Aorta (tissue), 5 donors: ENCODE data around the gene CDC25B. TPM values are rescaled to one million over a fixed set of nuclear protein-coding genes. Genes with fewer than 3 reads are reported as not detected.

Experiments
- ATAC-seq: fragments of 200-7000 bp; cut with Tn5 transposase; one replicate; pipeline ENCODE4 v1.9.1; 2022; ENCODE audit warnings: moderate library complexity; ENCODE audit not compliant: low FRiP score
- DNase-seq, 2 donors: peaks; one replicate each; pipeline ENCODE4 v3.0.0-alpha.2; 2020
- H3K27ac ChIP-seq, 2 donors: one replicate each; pipeline ENCODE4 v1.5.1; 2013; ENCODE audit warnings: low read length in 2 of 2, mild to moderate bottlenecking in 2 of 2, moderate library complexity in 2 of 2, control low read depth in 1 of 2, inconsistent platforms in 1 of 2, low read depth in 1 of 2
- H3K27me3 ChIP-seq, 2 donors: one replicate each; pipeline ENCODE4 v1.6.1; 2013; ENCODE audit warnings: control low read depth in 1 of 2, low read length in 1 of 2, mild to moderate bottlenecking in 1 of 2, moderate library complexity in 1 of 2; ENCODE audit not compliant: insufficient read depth in 2 of 2, control insufficient read depth in 1 of 2
- H3K36me3 ChIP-seq, 2 donors: one replicate each; pipeline ENCODE4 v1.6.1; 2013; ENCODE audit warnings: control low read depth in 1 of 2, low read length in 1 of 2, mild to moderate bottlenecking in 1 of 2; ENCODE audit not compliant: insufficient read depth in 2 of 2, control insufficient read depth in 1 of 2
- H3K4me1 ChIP-seq, 2 donors: one replicate each; pipeline ENCODE4 v1.6.1; 2013; ENCODE audit warnings: low read length in 2 of 2, control low read depth in 1 of 2, mild to moderate bottlenecking in 1 of 2, moderate library complexity in 1 of 2; ENCODE audit not compliant: insufficient read depth in 2 of 2, control insufficient read depth in 1 of 2
- H3K4me3 ChIP-seq, 2 donors: one replicate each; pipeline ENCODE4 v1.5.1; 2013; ENCODE audit warnings: low read length in 2 of 2, control low read depth in 1 of 2, mild to moderate bottlenecking in 1 of 2
- H3K9me3 ChIP-seq: one replicate; pipeline ENCODE4 v1.6.1; 2013; ENCODE audit warnings: mild to moderate bottlenecking, low read length; ENCODE audit not compliant: control insufficient read depth
- WGBS, 2 donors: extraction: QIAGEN DNeasy Blood & Tissue Kit; methylation state at CpG; one replicate each; pipeline ENCODE4 v1.1.7; 2013; 5-methylcytosine and 5-hydroxymethylcytosine counted together
- intact Hi-C, 2 donors: fragments of 100-400 bp; cut with DNase I; formaldehyde crosslinking; loops; one replicate each; pipeline versions ENCODE4 v1.14.2 to v1.15.0; 2022
- polyA plus RNA-seq, 2 donors: library from polyadenylated mRNA; stranded (reverse); fragments of 200-250 nt; gene quantifications; one replicate each; pipeline ENCODE4 v1.2.3, GENCODE V29; 2013
- total RNA-seq, 2 donors: library from RNA; stranded (reverse); fragmentation: NEBNext Ultra II Directional; extraction: Animal tissue kit (Norgen Biotek cat#: 25700); gene quantifications; one replicate each; pipeline ENCODE4 v1.2.1, GENCODE V29; 2021
- donor health status: healthy with polysubstance abuse.
- donor health status: Bipolar disorder and iron deficiency.
- donor health status: DM: no; HTN: no; CAD: no.
- donor health status: DM: no; HTN: no; CAD: no.
- donor health status: DM: yes; HTN: yes; CAD: no.

CDC25B gene
- total and polyA plus RNA-seq, 4 donors, result 9.9 to 87.5 (median 42.9) TPM

- 0% methylated on average over 53 to 80 of the region's 80 CpGs for WGBS, 2 donors
These were observed 28.4 kb upstream of the CDC25B start, which contains the start of gene ADISSP for GRCh38 chr20:3767427-3768341. TSS of gene ADISSP (minus strand) at chr20:3767753. CDS start at chr20:3760100, 7,653 bp downstream.

GRCh38 chr20:3768342-3769130 lies 27.6 kb upstream of the CDC25B start:
- H3K36me3 ChIP-seq, result no peaks in the 10 kb centered on the region
- 1% methylated on average over 50 to 51 of the region's 51 CpGs for WGBS, 2 donors
- no peaks in the 10 kb centered on the region for H3K27me3 ChIP-seq
- ATAC-seq (peak; percentile 75), DNase-seq (peak; percentile 86 to 92)
- H3K4me3 ChIP-seq, result peak overlapping the region; percentile 16 to 52
- H3K9me3 ChIP-seq, result no peaks in the 10 kb centered on the region
- H3K4me1 ChIP-seq, result no peaks in the 10 kb centered on the region
- peak overlapping the region; percentile 34 to 47 for H3K27ac ChIP-seq
- intact Hi-C loops, result loop anchor here (5.0 kb wide), 2 partner anchors 81 to 91 kb away; no protein-coding TSS in a partner anchor

More at GRCh38 chr20:3767427-3768341, 28.4 kb upstream of the CDC25B start, which contains the start of gene ADISSP:
- H3K4me3 ChIP-seq, result peak within 1 kb of the TSS; percentile 22 to 52
- ATAC-seq (peak; percentile 97), DNase-seq (peak; percentile 100)
- no peaks in the 10 kb centered on the region for H3K9me3 ChIP-seq
- H3K36me3 ChIP-seq, result no peaks in the 10 kb centered on the region
- no peaks in the 10 kb centered on the region for H3K27me3 ChIP-seq
- no peaks in the 10 kb centered on the region for H3K4me1 ChIP-seq
- intact Hi-C loops, result loop anchor here (5.0 kb wide), 2 partner anchors 80 to 90 kb away; no protein-coding TSS in a partner anchor
- peak within 1 kb of the TSS; percentile 34 to 47 for H3K27ac ChIP-seq

- DNase-seq (no peak), ATAC-seq (no peak)
These were observed 24.5 kb upstream of the CDC25B start for GRCh38 chr20:3771552-3772058.

GRCh38 chr20:3775457-3776108 lies 20.5 kb upstream of the CDC25B start:
- intact Hi-C loops, result no loop called here
- ATAC-seq (no peak), DNase-seq (no peak)
- Histone ChIP-seq H3K4me1 (no peaks in the 10 kb centered on the region), H3K4me3 (no peak overlapping the region), H3K27ac (no peak overlapping the region), H3K9me3 (no peaks in the 10 kb centered on the region), H3K36me3 (no peaks in the 10 kb centered on the region), H3K27me3 (no peaks in the 10 kb centered on the region)
- 94% methylated on average over 4 of the region's 4 CpGs for WGBS, 2 donors

More at GRCh38 chr20:3771552-3772058, 24.5 kb upstream of the CDC25B start:
- H3K9me3 ChIP-seq, result no peaks in the 10 kb centered on the region
- H3K4me1 ChIP-seq, result no peaks in the 10 kb centered on the region
- no peaks in the 10 kb centered on the region for H3K27me3 ChIP-seq
- H3K36me3 ChIP-seq, result no peaks in the 10 kb centered on the region
- no peak overlapping the region for H3K4me3 ChIP-seq
- H3K27ac ChIP-seq, result no peak overlapping the region
- 79 to 83% methylated on average over 7 of the region's 7 CpGs for WGBS, 2 donors
- intact Hi-C loops, result no loop called here

- Histone ChIP-seq H3K4me3 (peak overlapping the region; percentile 8 to 24), H3K9me3 (no peaks in the 10 kb centered on the region), H3K27me3 (no peaks in the 10 kb centered on the region), H3K4me1 (no peaks in the 10 kb centered on the region), H3K27ac (no peak overlapping the region), H3K36me3 (no peaks in the 10 kb centered on the region)
- DNase-seq, result no peak
- 11 to 12% methylated on average over 16 of the region's 16 CpGs for WGBS, 2 donors
- intact Hi-C loops, result no loop called here
- ATAC-seq, result no peak
These were observed 18.8 kb upstream of the CDC25B start for GRCh38 chr20:3777381-3777715.

GRCh38 chr20:3777716-3778629 lies 18.1 kb upstream of the CDC25B start:
- Histone ChIP-seq H3K27ac (no peak overlapping the region), H3K9me3 (no peaks in the 10 kb centered on the region), H3K4me1 (no peaks in the 10 kb centered on the region), H3K4me3 (peak overlapping the region; percentile 8 to 24), H3K36me3 (no peaks in the 10 kb centered on the region), H3K27me3 (no peaks in the 10 kb centered on the region)
- intact Hi-C loops, result no loop called here
- ATAC-seq, result peak; percentile 72
- WGBS, 2 donors, result 2 to 3% methylated on average over 70 of the region's 70 CpGs
- peak; percentile 90 to 91 for DNase-seq

GRCh38 chr20:3778976-3779375 lies 17.1 kb upstream of the CDC25B start:
- no peak for ATAC-seq
- no peaks in the 10 kb centered on the region for H3K9me3 ChIP-seq
- peak; percentile 43 to 70 for DNase-seq
- intact Hi-C loops, result no loop called here
- H3K36me3 ChIP-seq, result no peaks in the 10 kb centered on the region
- H3K27ac ChIP-seq, result no peak overlapping the region
- no peaks in the 10 kb centered on the region for H3K27me3 ChIP-seq
- 41 to 45% methylated on average over 17 to 18 of the region's 18 CpGs for WGBS, 2 donors
- H3K4me3 ChIP-seq, result no peak overlapping the region
- H3K4me1 ChIP-seq, result no peaks in the 10 kb centered on the region
